Bronchial epithelial cell (primary cell): ENCODE measurements around the gene OSBPL8. TPM values are rescaled to one million over a fixed set of nuclear protein-coding genes. Genes with fewer than 3 reads are reported as not detected.
A peak's percentile ranks its signal among the peaks of the same experiment; 100 is the strongest.

Experiments
- DNase-seq: peaks from one replicate; pipeline ENCODE4 v3.0.0-alpha.2; 2010; ENCODE audit warnings: low read depth
- FAIRE-seq: peaks from 2 replicates; lab custom pipeline; 2011; peaks lifted over from hg19 to GRCh38; lab: Jason Lieb, UNC
- H3K27me3 ChIP-seq: 2 replicates; pipeline ENCODE4 v1.5.1; 2011; ENCODE audit warnings: low read length; ENCODE audit not compliant: control insufficient read depth, insufficient read depth
- H3K36me3 ChIP-seq: 2 replicates; pipeline ENCODE4 v1.5.1; 2011; ENCODE audit warnings: low read length; ENCODE audit not compliant: control insufficient read depth, insufficient read depth
- H3K4me3 ChIP-seq: 2 replicates; pipeline ENCODE4 v1.5.1; 2011; ENCODE audit warnings: mild to moderate bottlenecking, low read depth, low read length, control low read depth
- total RNA-seq: library from RNA; depleted of rRNA; stranded (reverse); fragments of >200 nt; gene quantifications from 2 replicates; pipeline ENCODE4 v1.2.1, GENCODE V29; 2014
- TF ChIP-seq, protein P1 (sequence below): IDR thresholded peaks from 2 replicates; pipeline ENCODE4 v1.5.1; 2011; ENCODE audit warnings: mild to moderate bottlenecking, moderate library complexity, low read length, control low read depth, inconsistent platforms; ENCODE audit not compliant: insufficient read depth, severe bottlenecking

The OSBPL8 gene
- total RNA-seq, 1 donor from 2014 or later = 63.7 TPM

GRCh38 chr12:76548222-76548837, 11.2 kb downstream of the OSBPL8 start:
- DNase-seq (peak; percentile 57), FAIRE-seq (no peak)
- Histone ChIP-seq H3K4me3 (no peak overlapping the region), H3K36me3 (no peaks in the 10 kb centered on the region), H3K27me3 (no peaks in the 10 kb centered on the region)
- TF ChIP-seq, protein P1, sequence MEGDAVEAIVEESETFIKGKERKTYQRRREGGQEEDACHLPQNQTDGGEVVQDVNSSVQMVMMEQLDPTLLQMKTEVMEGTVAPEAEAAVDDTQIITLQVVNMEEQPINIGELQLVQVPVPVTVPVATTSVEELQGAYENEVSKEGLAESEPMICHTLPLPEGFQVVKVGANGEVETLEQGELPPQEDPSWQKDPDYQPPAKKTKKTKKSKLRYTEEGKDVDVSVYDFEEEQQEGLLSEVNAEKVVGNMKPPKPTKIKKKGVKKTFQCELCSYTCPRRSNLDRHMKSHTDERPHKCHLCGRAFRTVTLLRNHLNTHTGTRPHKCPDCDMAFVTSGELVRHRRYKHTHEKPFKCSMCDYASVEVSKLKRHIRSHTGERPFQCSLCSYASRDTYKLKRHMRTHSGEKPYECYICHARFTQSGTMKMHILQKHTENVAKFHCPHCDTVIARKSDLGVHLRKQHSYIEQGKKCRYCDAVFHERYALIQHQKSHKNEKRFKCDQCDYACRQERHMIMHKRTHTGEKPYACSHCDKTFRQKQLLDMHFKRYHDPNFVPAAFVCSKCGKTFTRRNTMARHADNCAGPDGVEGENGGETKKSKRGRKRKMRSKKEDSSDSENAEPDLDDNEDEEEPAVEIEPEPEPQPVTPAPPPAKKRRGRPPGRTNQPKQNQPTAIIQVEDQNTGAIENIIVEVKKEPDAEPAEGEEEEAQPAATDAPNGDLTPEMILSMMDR = no peak

DNA sequence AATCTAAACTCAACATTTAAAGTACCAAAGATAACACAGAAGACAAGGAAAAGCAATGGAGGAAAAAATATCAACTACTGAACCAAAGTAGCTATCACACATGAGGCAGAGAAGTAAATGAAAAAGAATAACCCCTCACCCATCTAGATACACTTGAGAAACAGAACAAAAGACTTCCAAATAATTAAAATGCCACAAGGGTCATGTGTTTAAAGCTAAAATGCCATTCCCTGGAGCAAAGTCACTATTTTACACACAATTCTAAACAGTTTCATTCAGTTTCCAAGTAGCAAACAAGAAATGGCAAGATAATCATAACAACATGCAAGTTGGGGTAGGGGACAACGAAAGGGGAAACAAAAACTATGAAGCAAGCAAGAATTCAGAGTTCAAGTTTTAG, 12.0 kb downstream of the OSBPL8 start:
- TF ChIP-seq, protein P1 = no peak
- FAIRE-seq (no peak), DNase-seq (no peak)
- no peaks in the 10 kb centered on the region for H3K36me3 ChIP-seq
- H3K4me3 ChIP-seq = no peak overlapping the region
- H3K27me3 ChIP-seq = no peaks in the 10 kb centered on the region

DNA sequence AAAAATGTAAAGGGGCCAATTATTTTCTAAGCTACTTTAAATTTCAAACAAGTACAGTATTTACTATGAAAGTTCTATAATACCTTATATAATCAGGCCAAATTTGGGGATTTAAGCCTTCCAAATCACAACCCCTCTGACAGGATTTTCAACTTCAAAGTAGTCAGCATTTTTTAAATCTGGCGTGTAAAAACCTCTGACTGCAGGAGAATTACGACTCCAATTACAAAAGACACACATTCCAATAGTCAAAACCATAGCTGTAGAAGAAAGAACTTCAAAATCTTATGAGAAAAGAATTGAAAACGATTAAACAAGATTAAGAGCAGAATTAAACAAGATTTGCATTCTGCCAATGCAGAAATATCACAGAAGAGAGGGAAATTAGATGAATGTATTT, 12.7 kb downstream of the OSBPL8 start:
- H3K4me3 ChIP-seq = no peak overlapping the region
- H3K36me3 ChIP-seq = no peaks in the 10 kb centered on the region
- H3K27me3 ChIP-seq = no peaks in the 10 kb centered on the region
- no peak for FAIRE-seq
- DNase-seq = peak; percentile 20
- TF ChIP-seq, protein P1 = no peak

DNA sequence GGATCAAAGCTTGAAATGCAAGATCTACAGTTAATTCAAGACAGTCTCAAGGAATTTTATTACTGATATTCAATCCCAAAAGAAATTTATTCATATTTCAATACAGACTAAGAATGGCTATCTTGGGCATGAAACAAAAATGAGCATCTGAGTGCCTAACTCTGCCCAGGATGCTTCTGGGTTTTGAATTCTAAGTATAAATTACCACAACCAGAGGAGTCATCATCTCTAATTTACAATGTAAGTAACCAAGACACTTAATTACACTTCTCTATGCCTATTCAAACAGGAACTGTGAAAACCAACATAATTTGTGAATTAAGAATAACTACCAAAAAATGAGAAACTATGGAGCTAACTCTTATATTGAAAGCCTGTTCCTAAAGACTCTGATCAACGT, 14.1 kb downstream of the OSBPL8 start:
- DNase-seq = no peak
- Histone ChIP-seq H3K27me3 (no peaks in the 10 kb centered on the region), H3K4me3 (no peak overlapping the region), H3K36me3 (no peaks in the 10 kb centered on the region)
- FAIRE-seq = no peak
- TF ChIP-seq, protein P1 = no peak

DNA sequence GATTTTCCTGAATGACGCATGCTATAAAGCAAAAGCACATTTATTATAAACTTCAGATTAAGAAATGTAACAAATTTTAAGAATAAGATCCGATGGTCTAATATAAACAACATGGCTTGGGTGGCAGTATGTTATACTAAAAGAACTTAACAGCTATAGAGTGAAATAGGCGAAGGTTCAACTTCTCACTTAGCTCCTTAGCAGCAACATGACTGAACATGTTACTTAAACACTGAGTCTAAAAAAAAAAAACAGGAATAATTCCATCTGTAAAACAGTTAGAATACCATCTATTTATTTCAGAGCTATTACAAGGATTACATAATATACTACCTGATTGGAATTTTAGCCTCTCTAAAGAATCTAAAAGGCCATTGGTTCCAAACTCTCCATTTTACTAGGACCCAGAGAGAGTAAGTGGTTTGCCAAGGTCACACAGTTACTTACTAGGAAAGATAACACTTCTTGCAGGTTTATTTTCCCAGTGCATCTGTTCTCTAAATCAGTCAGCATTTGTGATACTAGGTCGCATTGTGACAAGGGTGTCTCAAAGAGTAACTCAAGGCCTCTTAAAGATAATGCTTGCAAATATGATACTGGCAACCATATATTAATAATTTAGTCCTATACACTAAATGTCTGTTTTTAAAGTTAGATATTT, 14.8 kb downstream of the OSBPL8 start:
- H3K36me3 ChIP-seq = no peaks in the 10 kb centered on the region
- FAIRE-seq (no peak), DNase-seq (peak; percentile 63)
- no peaks in the 10 kb centered on the region for H3K27me3 ChIP-seq
- H3K4me3 ChIP-seq = no peak overlapping the region
- TF ChIP-seq, protein P1 = no peak
